Measurements from ENCODE around the gene ARAP2.
A peak's percentile ranks its signal among the peaks of the same experiment; 100 is the strongest.

Gene ARAP2

DNA sequence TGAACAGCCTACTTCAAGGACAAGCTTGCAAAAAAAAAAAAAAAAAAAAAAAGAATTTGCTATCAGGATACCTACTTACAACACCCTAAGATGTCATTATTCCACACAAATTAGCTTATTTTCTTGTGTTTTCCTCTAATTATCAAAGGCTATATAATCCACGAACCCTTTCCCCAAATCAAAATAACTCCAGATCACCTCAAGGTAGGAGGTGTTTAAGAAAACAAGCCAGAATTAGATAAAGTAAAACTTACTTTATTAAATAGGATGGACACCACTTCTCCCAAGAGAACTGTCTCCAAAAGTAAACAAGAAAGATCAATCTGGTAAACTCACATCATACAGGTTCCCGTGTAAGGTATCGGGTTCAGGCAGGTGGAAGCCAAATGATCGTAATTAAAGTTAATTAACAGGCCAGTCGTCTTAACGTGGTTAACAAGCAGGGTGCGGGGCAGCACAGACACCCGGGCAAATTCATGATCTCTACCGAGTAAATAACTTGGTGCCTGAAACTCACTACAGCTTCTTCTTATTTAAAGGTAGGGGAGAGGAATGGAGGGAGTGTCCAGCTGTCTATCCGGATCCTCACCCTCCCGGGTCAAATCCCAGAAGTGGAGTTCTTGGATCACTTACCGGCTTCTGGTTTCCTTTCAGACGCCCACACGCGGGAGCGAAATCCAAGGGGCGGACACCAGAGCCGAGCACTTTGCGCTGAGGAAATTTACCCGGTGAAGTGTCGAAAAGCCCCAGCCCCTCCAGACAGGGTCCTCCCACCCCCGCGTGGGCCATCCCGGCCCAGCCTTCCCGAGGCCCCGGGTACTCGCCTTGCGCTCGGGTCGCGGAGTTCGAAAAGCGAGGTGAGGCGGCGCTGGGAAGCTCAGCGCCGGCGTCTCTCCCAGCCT, 708 bp downstream of the ARAP2 start:
- DNase-seq (ENCODE audit: extremely low read depth, low read depth), result no peak
- TF ChIP-seq, protein P1, sequence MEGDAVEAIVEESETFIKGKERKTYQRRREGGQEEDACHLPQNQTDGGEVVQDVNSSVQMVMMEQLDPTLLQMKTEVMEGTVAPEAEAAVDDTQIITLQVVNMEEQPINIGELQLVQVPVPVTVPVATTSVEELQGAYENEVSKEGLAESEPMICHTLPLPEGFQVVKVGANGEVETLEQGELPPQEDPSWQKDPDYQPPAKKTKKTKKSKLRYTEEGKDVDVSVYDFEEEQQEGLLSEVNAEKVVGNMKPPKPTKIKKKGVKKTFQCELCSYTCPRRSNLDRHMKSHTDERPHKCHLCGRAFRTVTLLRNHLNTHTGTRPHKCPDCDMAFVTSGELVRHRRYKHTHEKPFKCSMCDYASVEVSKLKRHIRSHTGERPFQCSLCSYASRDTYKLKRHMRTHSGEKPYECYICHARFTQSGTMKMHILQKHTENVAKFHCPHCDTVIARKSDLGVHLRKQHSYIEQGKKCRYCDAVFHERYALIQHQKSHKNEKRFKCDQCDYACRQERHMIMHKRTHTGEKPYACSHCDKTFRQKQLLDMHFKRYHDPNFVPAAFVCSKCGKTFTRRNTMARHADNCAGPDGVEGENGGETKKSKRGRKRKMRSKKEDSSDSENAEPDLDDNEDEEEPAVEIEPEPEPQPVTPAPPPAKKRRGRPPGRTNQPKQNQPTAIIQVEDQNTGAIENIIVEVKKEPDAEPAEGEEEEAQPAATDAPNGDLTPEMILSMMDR (IDR thresholded peaks at IDR 0.05; ENCODE audit: low read depth, low read length, missing control alignments), result no peak
- H3K4me3 ChIP-seq (replicated peaks; ENCODE audit: low read depth, low read length), result peak overlapping the region; percentile 26; the same call in 1 of the 2 replicates

DNA sequence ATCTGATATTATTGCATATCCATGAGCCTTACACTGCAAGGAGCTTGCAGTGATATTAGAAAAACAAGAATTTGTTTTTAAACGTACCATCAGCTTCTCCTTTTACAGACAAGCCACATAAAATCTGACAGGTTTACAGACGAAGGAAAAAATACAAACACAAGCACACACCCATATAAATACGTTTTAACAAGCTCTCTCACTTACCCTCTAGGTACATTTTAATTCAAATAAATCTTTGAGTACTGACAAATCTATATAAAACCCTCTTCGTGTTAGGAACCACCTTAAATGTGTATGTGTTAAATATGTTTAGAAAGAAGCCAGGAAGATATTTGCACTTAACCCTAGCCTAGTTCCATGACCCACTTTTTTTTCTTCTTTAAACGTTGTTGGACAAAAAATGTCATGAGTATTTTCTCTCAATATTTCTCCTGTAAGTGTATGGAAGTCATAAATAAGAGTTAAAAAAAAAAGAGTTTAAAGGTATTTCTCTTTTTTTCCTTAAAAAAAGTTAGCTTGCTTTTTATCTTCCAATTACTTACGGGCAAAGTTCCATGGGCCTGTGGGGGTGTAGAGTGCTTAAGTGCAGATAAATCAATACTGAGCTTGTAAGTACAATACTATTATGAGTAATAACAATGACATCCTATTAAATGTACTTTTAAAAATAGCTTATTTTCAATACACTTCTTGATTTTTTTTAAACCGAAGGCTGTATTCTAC, 1.5 kb downstream of the ARAP2 start:
- DNase-seq (ENCODE audit: extremely low read depth, low read depth), result no peak
- no peak overlapping the region for H3K4me3 ChIP-seq (replicated peaks; ENCODE audit: low read depth, low read length)

DNA sequence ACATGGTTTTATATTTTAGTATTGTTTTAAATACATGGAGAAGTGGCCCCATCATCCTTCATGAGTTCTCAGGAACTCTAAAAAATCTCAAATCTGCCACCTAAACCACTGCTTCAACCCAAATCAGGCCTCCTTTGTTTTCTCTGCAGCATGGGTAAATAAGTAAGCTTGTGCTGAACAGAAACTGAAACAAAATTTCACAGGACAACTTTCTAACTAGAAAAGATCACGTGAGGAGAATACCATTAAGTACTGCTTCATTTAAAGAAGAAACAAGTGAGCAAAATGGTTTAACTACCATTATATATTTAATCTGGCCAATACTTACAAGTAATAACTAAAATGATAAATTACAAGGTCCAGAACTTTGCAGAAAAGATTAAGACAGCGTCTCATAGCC, 2.5 kb downstream of the ARAP2 start:
- TF ChIP-seq, protein P1 (IDR thresholded peaks at IDR 0.05; ENCODE audit: low read depth, low read length, missing control alignments), result no peak
- DNase-seq (ENCODE audit: extremely low read depth, low read depth), result no peak
- H3K4me3 ChIP-seq (replicated peaks; ENCODE audit: low read depth, low read length), result no peak overlapping the region

More for the DNA sequence above, 1.5 kb downstream of the ARAP2 start:
- TF ChIP-seq, protein P1 (IDR thresholded peaks at IDR 0.05; ENCODE audit: low read depth, low read length, missing control alignments), result no peak

DNA sequence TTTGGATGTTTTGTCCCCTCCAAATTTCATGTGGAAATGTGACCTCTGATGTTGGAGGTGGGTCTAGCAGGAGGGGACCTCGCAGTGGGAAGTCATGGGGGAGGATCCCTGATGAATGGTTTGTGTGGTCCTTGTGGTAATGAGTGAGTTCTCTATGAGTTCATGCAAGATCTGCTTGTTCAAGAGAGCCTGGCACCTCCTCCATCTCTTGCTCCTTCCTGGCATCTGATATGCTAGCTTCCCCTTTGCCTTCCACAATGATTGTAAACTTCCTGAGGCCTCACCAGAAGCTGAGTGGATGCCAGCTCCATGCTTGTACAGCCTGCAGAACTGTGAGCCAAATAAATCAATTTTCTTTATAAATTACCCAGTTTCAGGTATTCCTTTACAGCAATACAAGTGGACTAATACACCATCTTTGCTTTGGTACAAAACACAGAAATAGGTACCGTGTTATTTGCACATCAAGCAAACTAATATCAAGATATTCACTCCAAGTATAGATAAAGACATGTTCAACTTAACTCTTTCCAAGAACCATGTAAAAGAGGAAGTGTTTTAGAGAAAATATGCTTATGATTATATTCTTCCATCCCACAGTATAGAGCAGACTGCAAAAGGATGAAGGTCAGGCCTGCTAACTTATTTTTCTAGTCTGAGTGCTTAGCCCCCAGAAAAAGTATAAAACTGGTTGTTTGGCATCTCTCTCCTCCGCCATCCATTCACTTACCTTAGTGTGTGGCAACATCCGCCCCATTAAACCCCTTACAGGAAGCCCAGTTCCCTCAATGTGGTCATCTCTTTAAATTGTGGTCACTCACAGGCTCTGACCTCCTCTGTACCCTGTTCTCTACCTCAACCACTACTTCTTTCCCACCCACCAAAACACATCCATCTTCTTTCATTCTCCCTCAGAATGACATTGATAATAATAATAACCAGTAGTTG, 6.7 kb downstream of the ARAP2 start:
- DNase-seq (ENCODE audit: extremely low read depth, low read depth), result no peak
- no peak overlapping the region for H3K4me3 ChIP-seq (replicated peaks; ENCODE audit: low read depth, low read length)
- TF ChIP-seq, protein P1 (IDR thresholded peaks at IDR 0.05; ENCODE audit: low read depth, low read length, missing control alignments), result no peak

DNA sequence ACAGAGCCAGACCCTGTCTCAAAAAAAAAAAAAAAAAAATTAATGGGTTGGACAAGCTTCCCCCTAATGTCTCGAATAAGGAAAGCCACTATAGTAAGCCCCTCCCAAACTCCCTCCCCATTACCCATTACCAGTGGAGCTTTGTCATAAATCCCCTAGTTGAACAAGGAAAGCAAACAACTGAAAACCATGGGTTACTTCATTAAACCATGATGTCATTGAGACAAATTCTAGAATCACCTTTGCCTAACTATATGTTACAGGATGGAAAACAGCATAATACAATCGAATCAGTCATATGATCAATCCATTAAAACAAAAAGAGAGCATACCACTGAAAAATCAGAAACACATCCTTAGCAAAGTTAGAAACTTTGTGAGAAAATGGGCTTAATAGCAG, 8.2 kb downstream of the ARAP2 start:
- TF ChIP-seq, protein P1 (IDR thresholded peaks at IDR 0.05; ENCODE audit: low read depth, low read length, missing control alignments), result no peak

DNA sequence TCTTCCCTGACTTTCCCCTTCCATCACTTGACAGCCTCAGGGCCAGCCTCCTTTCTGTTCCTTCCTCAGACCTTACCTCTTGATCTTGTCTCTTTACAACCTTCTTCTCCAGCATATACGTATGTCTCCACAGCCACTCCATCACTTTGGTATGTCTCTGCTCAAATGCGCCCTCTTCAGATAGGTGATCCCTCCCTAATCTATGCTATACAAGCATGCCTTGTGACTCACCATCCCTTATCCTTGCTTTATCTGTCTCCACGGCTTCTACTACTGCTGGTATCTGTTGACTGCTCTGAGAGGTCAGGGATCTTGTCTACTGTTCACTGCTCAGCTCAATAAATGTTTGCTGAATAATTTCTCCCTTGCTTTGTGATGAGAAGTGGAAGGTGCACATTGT, 9.0 kb downstream of the ARAP2 start:
- TF ChIP-seq, protein P1 (IDR thresholded peaks at IDR 0.05; ENCODE audit: low read depth, low read length, missing control alignments), result no peak
- H3K4me3 ChIP-seq (replicated peaks; ENCODE audit: low read depth, low read length), result no peak overlapping the region
- no peak for DNase-seq (ENCODE audit: extremely low read depth, low read depth)

More for the DNA sequence above, 8.2 kb downstream of the ARAP2 start:
- no peak for DNase-seq (ENCODE audit: extremely low read depth, low read depth)
- H3K4me3 ChIP-seq (replicated peaks; ENCODE audit: low read depth, low read length), result no peak overlapping the region

All from HFF-Myc (cell line).